ENCODE measurements around the gene MSI2.

MSI2 gene

DNA sequence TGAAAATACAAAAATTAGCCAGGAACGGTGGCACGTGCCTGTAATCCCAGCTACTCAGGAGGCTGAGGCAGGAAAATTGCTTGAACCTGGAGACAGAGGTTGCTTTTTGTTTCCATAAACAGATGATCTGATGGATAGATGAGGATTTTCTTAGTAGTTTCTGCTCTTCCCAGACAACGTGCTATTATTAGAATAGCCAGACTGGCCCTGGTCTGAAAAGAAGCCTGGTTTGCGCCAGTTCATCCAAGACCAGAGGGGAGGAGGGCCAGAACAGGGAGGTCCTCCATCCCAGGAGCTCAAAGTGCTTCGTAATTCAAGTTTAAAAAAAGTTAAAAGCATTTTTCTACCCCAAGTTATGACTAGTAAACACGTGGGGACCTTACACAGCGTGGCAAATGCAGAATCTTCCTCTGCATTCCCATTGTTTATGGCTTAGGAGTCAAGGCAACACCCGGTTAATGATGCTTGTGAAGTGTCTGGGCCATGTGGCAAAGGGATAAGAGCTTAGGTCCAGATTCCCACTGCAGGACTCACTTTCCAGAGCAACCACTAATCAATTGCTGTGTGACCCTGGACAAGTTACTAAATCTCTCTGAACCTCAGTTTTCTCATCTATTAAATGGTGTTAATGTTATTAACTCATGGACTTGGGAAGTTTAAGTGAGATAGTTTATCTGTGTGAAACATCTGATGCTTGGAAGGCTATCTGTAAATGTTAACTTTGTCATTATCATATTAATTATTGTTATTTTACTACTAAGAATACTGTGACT lies 283.4 kb downstream of the MSI2 start:
- H3K4me3 ChIP-seq (ENCODE audit: low read depth, low read length): no peak overlapping the region
- TF ChIP-seq CTCF (IDR thresholded peaks at IDR 0.05; ENCODE audit: low read depth, low read length): no peak
- no peaks in the 10 kb centered on the region for H3K27me3 ChIP-seq (ENCODE audit: insufficient read depth, low read depth, severe bottlenecking)
- H3K9me3 ChIP-seq (ENCODE audit: severe bottlenecking): no peaks in the 10 kb centered on the region
- no peak for DNase-seq
- peaks cover 25% of the 10 kb centered on the region for H3K36me3 ChIP-seq
- H3K27ac ChIP-seq: peak overlapping the region; percentile 78

GRCh38 chr17:57540596-57540995 lies 284.3 kb downstream of the MSI2 start:
- no peaks in the 10 kb centered on the region for H3K27me3 ChIP-seq (ENCODE audit: insufficient read depth, low read depth, severe bottlenecking)
- no peaks in the 10 kb centered on the region for H3K9me3 ChIP-seq (ENCODE audit: severe bottlenecking)
- H3K4me3 ChIP-seq (ENCODE audit: low read depth, low read length): no peak overlapping the region
- DNase-seq: no peak
- peak overlapping the region; percentile 78 for H3K27ac ChIP-seq
- H3K36me3 ChIP-seq: peaks cover 21% of the 10 kb centered on the region
- TF ChIP-seq CTCF (IDR thresholded peaks at IDR 0.05; ENCODE audit: low read depth, low read length): no peak

DNA sequence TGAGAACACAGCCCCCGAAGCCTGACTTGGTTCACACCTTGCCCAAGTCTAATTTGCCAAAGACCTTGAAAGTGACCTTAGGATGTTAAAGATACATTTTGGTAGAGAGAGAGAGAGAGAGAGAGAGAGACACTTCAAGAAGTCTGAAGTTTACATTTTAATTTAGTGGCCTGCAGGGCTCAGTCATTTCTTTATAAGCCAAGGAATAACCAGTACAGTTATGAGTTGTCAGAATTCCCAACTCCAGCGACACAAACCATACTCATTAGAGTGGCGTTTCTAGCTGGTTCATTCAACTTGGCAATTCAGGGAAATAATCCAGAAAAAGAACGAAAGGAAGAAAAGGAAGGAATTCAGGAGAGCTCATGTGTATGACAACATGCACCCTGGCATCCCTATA lies 284.7 kb downstream of the MSI2 start:
- H3K9me3 ChIP-seq (ENCODE audit: severe bottlenecking): no peaks in the 10 kb centered on the region
- peaks cover 21% of the 10 kb centered on the region for H3K36me3 ChIP-seq
- H3K27ac ChIP-seq: peak overlapping the region; percentile 78
- no peaks in the 10 kb centered on the region for H3K27me3 ChIP-seq (ENCODE audit: insufficient read depth, low read depth, severe bottlenecking)
- TF ChIP-seq CTCF (IDR thresholded peaks at IDR 0.05; ENCODE audit: low read depth, low read length): no peak
- DNase-seq: no peak
- H3K4me3 ChIP-seq (ENCODE audit: low read depth, low read length): no peak overlapping the region

- Histone ChIP-seq H3K4me3 (ENCODE audit: low read depth, low read length) (no peak overlapping the region), H3K27me3 (ENCODE audit: insufficient read depth, low read depth, severe bottlenecking) (no peaks in the 10 kb centered on the region), H3K36me3 (peaks cover 21% of the 10 kb centered on the region), H3K27ac (peak overlapping the region; percentile 92), H3K9me3 (ENCODE audit: severe bottlenecking) (no peaks in the 10 kb centered on the region)
- TF ChIP-seq CTCF (IDR thresholded peaks at IDR 0.05; ENCODE audit: low read depth, low read length): no peak
- no peak for DNase-seq
Observed at GRCh38 chr17:57541472-57542394, 285.4 kb downstream of the MSI2 start.

- Histone ChIP-seq H3K9me3 (ENCODE audit: severe bottlenecking) (no peaks in the 10 kb centered on the region), H3K27me3 (ENCODE audit: insufficient read depth, low read depth, severe bottlenecking) (no peaks in the 10 kb centered on the region), H3K36me3 (peaks cover 17% of the 10 kb centered on the region), H3K27ac (peak overlapping the region; percentile 92), H3K4me3 (ENCODE audit: low read depth, low read length) (no peak overlapping the region)
- DNase-seq: no peak
- TF ChIP-seq CTCF (IDR thresholded peaks at IDR 0.05; ENCODE audit: low read depth, low read length): no peak
Observed at GRCh38 chr17:57542510-57542909, 286.2 kb downstream of the MSI2 start.
